NCI-H748 treated with DMSO at 0.1 percent for 48 hours (cell line): ENCODE measurements around the gene ZFYVE9.
"Not testable (repeated sequence)": the region's sequence is repeated elsewhere in the genome, so short reads cannot be mapped to it uniquely, and the experiment has no call there.

Experiments used
- DNase-seq: peaks from one replicate; lab custom pipeline; 2025; lab: John Stamatoyannopoulos, UW

ZFYVE9 gene, protein sequence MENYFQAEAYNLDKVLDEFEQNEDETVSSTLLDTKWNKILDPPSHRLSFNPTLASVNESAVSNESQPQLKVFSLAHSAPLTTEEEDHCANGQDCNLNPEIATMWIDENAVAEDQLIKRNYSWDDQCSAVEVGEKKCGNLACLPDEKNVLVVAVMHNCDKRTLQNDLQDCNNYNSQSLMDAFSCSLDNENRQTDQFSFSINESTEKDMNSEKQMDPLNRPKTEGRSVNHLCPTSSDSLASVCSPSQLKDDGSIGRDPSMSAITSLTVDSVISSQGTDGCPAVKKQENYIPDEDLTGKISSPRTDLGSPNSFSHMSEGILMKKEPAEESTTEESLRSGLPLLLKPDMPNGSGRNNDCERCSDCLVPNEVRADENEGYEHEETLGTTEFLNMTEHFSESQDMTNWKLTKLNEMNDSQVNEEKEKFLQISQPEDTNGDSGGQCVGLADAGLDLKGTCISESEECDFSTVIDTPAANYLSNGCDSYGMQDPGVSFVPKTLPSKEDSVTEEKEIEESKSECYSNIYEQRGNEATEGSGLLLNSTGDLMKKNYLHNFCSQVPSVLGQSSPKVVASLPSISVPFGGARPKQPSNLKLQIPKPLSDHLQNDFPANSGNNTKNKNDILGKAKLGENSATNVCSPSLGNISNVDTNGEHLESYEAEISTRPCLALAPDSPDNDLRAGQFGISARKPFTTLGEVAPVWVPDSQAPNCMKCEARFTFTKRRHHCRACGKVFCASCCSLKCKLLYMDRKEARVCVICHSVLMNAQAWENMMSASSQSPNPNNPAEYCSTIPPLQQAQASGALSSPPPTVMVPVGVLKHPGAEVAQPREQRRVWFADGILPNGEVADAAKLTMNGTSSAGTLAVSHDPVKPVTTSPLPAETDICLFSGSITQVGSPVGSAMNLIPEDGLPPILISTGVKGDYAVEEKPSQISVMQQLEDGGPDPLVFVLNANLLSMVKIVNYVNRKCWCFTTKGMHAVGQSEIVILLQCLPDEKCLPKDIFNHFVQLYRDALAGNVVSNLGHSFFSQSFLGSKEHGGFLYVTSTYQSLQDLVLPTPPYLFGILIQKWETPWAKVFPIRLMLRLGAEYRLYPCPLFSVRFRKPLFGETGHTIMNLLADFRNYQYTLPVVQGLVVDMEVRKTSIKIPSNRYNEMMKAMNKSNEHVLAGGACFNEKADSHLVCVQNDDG (N-terminal part only)

DNA sequence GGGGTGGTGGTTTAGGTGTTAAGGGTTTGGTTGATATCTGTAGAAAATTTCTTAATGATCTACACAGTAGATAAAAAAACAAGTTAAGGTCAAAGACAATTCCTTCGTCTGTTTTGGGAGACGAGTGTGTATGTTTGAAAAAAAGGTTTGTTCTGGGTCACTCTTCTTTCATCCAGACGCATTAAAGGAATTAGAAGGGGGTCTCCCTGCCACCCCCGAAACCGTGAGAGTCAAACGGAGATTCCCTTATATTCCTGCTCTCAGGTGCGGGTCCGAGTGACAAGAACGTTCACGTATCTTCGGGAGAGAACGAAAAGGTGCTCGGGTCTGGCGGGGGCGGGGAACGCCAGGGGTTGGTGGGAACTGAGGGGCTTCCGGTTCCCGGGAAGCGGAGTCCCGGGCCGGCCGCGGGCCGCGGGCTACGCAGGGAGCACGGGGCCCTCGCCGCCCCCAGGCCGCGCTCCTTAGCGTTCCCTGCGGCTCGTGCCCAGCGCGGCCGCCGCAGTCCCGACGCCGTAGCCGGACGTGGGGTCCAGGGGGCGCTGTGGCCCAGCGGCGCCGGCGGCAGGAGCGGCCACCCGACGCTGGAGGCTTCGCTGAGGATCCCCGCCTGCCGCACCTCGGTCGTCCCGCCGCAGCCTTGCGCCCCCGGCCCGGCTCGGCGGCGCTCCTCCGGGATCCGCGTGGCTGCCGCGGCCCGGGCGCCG lies at the start of gene ZFYVE9:
Gene ZFYVE9 (plus strand): TSS at position 577 of the 707 bp plus-strand sequence. CDS start 91,118 bp downstream, outside the sequence.
- peak; percentile 57 for DNase-seq

DNA sequence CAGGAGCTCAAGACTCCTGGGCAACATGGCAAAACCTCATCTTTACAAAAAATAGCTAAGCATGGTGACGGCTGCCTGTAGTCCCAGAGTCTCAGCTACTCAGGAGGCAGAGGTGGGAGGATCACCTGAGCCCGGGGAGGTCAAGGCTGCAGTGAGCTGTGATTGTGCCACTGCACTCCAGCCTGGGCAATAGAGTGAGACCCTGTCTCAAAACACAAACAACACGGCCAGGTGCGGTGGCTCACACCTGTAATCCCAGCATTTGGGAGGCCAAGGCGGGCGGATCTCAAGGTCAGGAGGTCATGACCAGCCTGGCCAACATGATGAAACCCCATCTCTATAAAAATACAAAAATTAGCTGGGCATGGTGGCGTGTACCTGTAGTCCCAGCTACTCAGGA lies 47.6 kb upstream of the ZFYVE9 start:
- DNase-seq, result not testable (repeated sequence)

- no peak for DNase-seq
Observed at GRCh38 chr1:52096216-52096615, 45.7 kb upstream of the ZFYVE9 start.

DNA sequence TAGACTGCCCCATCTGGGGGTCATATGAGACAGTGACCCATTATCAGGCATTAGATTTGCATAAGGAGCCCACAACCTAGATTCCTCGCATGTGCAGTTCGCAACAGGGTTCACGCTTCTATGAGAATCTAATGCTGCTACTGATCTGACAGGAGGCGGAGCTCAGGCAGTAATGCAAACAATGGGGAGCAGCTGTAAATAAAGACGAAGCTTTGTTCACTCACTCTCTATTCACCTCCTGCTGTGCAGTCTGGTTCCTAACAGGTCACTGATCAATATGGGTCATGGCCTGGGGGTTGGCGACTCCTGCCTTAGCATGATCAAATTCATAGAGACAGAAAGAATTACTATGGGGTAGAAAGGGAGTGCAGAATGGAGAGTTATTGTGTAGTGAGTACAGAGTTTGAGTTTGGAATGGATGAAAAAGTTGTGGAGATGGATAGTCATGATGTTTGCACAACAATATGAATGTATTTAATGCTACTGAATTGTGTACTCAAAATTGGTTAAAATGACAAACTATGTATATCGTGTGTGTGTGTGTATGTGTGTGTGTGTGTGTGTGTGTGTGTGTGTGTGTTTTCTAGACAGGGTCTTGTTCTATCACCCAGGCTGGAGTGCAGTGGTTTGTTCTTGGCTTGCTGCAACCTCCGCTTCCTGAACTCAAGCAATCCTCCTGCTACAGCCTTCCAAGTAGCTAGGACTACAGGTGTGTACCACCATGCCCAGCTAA lies 43.6 kb upstream of the ZFYVE9 start:
- DNase-seq, result peak; percentile 65

GRCh38 chr1:52102336-52103013 lies 39.4 kb upstream of the ZFYVE9 start:
- DNase-seq, result no peak

DNA sequence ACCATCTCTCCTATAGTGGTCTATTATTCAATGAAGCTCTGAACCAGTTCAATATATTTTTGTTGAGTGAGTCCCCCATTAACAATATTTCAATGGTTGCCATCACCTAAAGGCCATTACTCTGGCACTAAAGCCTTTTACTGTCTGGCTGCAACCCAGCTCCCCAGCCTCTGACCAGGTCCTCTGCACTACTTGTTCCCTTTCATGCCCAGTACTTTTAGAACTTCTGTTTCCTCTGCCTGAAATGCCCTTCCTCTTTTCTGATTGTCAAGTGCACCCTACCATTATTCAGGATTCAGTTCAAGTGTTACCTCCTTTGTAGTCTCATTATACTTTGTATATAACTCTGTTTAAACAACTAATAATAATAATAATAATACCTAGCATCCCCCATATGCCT lies 30.4 kb upstream of the ZFYVE9 start:
- no peak for DNase-seq

DNA sequence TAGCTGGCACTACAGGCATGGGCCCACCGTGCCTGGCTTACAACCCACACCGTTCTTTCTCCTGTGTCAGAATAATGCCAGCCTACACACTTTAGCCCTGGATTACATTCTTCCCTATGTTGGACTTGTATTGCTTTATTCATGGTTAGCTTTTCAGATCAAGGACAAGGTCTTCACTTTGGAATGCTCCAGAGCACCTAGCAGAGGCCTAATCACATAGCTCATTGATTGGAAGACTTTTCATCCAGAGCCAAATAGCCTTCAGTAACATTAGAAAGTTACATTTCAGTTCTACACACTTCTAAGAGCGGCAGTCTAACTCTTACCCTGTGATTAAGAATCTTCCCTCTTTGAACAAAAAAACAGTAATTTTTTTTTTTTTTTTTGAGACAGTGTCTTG lies 29.4 kb upstream of the ZFYVE9 start:
- DNase-seq, result no peak

DNA sequence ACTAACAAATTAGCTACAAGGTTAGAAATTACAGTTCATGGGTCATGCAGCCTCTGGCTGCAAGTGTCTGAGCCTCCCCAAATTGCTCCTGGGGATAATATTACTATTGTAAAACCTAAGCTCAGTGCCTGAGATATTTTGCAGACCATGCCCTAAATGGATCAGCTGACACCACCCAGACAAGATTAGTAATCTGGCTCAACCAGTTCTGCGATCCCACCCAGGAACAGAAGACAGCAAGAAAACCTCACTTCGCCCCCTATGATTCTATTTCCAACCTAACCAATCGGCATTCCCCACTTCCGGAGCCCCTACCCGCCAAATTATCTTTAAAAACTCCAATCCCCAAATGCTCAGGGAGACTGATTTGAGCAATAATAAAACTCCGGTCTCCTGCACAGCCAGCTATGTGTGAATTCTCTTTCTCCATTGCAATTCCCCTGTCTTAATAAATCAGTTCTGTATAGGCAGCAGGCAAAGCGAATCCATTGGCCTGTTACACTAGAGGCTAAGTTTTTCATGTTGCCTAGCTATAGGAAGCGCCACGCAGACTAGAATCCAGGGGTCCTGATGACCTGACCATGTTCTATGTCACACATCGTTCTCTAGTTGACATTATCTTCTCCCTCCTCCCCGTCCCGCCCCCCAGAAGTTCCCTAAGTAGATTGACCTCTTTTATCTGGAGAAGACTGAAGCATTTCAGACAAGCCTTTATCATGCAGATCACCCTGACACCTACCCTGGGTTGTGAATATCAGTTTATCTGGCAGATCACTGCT lies 22.4 kb upstream of the ZFYVE9 start:
- DNase-seq, result no peak

- DNase-seq, result no peak
Observed at GRCh38 chr1:52122384-52122783, 19.5 kb upstream of the ZFYVE9 start.

DNA sequence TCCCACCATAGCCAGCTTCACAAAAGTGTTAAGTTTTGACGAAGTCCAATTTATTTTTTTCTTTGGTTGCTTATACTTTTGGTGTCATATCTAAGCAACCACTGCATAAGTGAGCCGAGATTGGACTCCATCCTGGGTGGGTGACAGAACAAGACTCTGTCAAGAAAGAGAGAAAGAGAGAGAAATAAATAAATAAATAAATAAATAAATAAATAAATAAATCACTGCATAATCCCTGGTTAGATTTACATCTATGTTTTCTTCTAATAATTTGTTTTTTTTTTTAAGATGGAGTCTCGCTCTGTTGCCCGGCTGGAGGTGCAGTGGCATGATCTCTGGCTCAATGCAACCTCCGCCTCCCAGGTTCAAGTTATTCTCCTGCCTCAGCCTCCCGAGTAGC lies 18.3 kb upstream of the ZFYVE9 start:
- DNase-seq, result no peak

- DNase-seq, result no peak
Observed at GRCh38 chr1:52125736-52126359, 16.0 kb upstream of the ZFYVE9 start.

GRCh38 chr1:52127181-52128180 lies 14.4 kb upstream of the ZFYVE9 start:
- peak; percentile 50 for DNase-seq

- DNase-seq, result no peak
Observed at GRCh38 chr1:52139817-52140540, 1.9 kb upstream of the ZFYVE9 start.

DNA sequence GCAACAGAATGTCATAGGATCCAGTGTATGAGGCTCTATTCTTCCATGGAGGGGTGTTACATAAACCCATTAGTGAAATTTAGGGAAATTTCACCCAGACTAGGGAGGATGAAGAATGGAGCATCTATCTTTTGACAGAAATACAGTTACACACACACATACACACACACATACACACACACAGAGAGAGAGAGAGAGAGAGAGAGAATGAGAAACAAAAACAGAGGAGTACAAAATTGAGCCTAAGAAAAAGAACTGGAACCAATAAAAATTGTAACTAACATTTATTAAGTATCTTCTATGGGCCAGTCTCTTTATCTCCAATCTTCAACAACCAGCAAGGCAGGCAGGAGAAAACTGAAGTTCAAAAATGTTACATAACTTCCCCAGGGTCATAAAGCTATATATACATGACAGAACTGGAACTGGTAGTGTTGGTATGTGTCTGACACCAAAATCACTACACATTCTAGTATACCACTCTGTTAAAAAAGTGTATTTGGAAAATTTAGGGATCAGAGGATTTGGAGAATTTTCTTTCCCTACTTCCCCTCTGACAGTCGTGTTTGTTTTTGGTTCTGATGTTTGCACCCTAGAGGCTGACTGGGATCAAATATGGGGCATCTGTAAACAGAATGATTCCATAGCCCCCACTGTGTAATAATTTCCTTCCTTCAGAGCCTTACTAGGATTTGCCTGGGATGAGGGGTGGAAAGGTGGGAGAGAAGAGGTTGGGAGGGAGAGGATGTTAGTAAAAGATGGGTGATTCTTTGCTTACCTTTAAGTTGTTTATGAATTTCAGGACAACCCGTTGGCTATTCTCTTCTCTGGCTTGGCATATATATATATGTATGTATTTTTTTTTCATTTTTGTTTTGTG lies 1.0 kb upstream of the ZFYVE9 start:
- DNase-seq, result no peak

DNA sequence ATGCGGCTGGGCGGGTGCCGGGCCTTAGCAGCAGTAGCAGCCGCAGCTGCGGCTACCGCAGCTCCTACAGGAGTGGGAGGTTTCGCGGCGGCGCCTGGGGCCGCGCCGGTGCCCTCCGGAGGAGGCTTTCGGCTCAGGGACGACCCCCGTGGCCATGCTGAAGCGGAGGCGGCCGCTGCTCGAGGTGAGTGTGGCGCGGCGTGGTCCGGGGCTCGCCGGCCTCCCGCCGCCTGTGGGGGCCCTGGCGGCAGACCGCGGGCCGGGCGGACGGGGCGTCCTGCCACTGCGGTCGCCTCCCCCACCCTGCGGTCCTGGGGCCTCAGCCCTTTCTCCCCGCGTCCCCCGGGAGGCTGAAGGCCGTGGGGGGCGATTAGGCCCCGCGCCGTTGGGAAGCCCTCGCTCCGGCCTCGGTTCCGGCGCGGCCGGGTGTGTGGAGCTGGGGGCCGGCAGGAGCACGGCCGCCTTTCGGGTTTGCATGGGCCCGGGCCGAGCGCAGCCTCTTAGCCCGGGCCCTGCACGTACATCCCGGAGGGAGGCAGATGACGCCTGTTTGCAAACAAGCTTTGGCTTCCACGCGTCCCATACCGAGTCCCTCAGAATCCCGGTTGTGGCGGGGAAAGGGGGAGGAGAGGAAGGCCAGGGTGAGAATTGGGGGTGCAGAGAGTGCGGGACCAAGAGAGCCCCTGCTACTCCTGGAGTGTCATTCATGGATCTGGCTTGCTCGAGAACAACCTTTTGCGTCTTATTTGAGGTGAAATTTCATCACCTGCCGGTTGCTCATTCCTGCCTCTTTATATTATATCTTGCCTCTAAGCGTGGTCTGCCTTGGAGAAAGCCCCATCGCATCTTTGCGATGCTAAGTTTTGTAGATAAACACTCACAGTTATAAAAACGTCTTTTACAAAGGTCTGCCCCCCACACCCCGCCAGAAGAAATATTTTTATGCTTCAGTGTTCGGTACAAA lies 613 bp downstream of the ZFYVE9 start:
- DNase-seq, result no peak
